HepG2 (cell line): ENCODE measurements around the gene IL1A. TPM values are rescaled to one million over a fixed set of nuclear protein-coding genes. Genes with fewer than 3 reads are reported as not detected.
A peak's percentile ranks its signal among the peaks of the same experiment; 100 is the strongest.

Experiments
- HOXA3 ChIP-seq: sonication (generic); formaldehyde crosslinking; IDR thresholded peaks from 2 replicates; pipeline ENCODE4 v1.5.0; 2020; ENCODE audit warnings: missing genetic modification reagents
- KLF13 ChIP-seq: sonication (generic); formaldehyde crosslinking; IDR thresholded peaks from 2 replicates; pipeline ENCODE4 v1.4.0; 2020; ENCODE audit warnings: mild to moderate bottlenecking, missing genetic modification reagents
- MATR3 ChIP-seq: sonication (generic); formaldehyde crosslinking; IDR thresholded peaks from 2 replicates; pipeline ENCODE4 v1.4.0; 2020; ENCODE audit warnings: missing genetic modification reagents
- NR2C2 ChIP-seq: sonication (generic); formaldehyde crosslinking; IDR thresholded peaks from 2 replicates; pipeline ENCODE4 v1.4.0; 2020; ENCODE audit warnings: missing genetic modification reagents, mild to moderate bottlenecking, moderate library complexity, borderline replicate concordance
- PBX2 ChIP-seq: IDR thresholded peaks from 2 replicates; pipeline ENCODE4 v1.6.1; 2016; ENCODE audit warnings: control low read depth
- SETDB1 ChIP-seq: sonication (generic); formaldehyde crosslinking; IDR thresholded peaks from 2 replicates; pipeline ENCODE4 v1.5.1; 2020; ENCODE audit warnings: missing genetic modification reagents, mild to moderate bottlenecking, borderline replicate concordance
- SMAD1 ChIP-seq: sonication (generic); formaldehyde crosslinking; IDR thresholded peaks from 2 replicates; pipeline ENCODE4 v1.4.0; 2020; ENCODE audit warnings: missing genetic modification reagents, low read depth, mild to moderate bottlenecking, borderline replicate concordance
- SMARCC2 ChIP-seq: fragments of 450-650 bp; IDR thresholded peaks from 2 replicates; pipeline ENCODE4 v1.6.1; 2017; ENCODE audit warnings: antibody characterized with exemption, mild to moderate bottlenecking
- TFDP1 ChIP-seq: IDR thresholded peaks from 2 replicates; pipeline ENCODE4 v1.6.1; 2016; ENCODE audit warnings: missing compliant biosample characterization, missing genetic modification reagents, borderline replicate concordance
- ZBTB39 ChIP-seq: sonication (generic); formaldehyde crosslinking; IDR thresholded peaks from 2 replicates; pipeline ENCODE4 v1.5.0; 2020; ENCODE audit warnings: missing genetic modification reagents
- ZBTB46 ChIP-seq: sonication (generic); formaldehyde crosslinking; IDR thresholded peaks from 2 replicates; pipeline ENCODE4 v1.4.0; 2020; ENCODE audit warnings: mild to moderate bottlenecking, missing genetic modification reagents, borderline replicate concordance
- ZMAT3 ChIP-seq: sonication (generic); formaldehyde crosslinking; conservative IDR thresholded peaks from 2 replicates; pipeline ENCODE4 v1.7.0; 2021; ENCODE audit warnings: missing genetic modification reagents
- ZMAT5 ChIP-seq: sonication (generic); formaldehyde crosslinking; IDR thresholded peaks from 2 replicates; pipeline ENCODE4 v1.5.0; 2020; ENCODE audit warnings: mild to moderate bottlenecking, low read depth, missing genetic modification reagents, borderline replicate concordance
- ZNF446 ChIP-seq: sonication (generic); formaldehyde crosslinking; IDR thresholded peaks from 2 replicates; pipeline ENCODE4 v1.5.0; 2020; ENCODE audit warnings: mild to moderate bottlenecking, missing genetic modification reagents
- ZNF543 ChIP-seq: sonication (generic); formaldehyde crosslinking; IDR thresholded peaks from 2 replicates; pipeline ENCODE4 v1.4.0; 2020; ENCODE audit warnings: mild to moderate bottlenecking, missing genetic modification reagents
- ZNF572 ChIP-seq: sonication (generic); formaldehyde crosslinking; IDR thresholded peaks from 2 replicates; pipeline ENCODE4 v1.5.1; 2020; ENCODE audit warnings: mild to moderate bottlenecking, missing genetic modification reagents
- ZSCAN29 ChIP-seq: sonication (generic); formaldehyde crosslinking; conservative IDR thresholded peaks from 2 replicates; pipeline ENCODE4 v1.4.0; 2020; ENCODE audit warnings: mild to moderate bottlenecking, missing genetic modification reagents
- ZSCAN30 ChIP-seq: sonication (generic); formaldehyde crosslinking; IDR thresholded peaks from 2 replicates; pipeline ENCODE4 v1.5.0; 2020; ENCODE audit warnings: mild to moderate bottlenecking, missing genetic modification reagents
- polyA plus RNA-seq, 8 experiments: library from polyadenylated mRNA; depleted of rRNA in 3 of 8; stranded (reverse) in 7 of 8; unstranded in 1 of 8; fragments of >200 nt; fragmentation: Illumina TruSeq in 4 of 8; extraction: Trizol in 4 of 8; gene quantifications; 2 replicates each; pipeline versions ENCODE4 v1.2.1 to v1.2.3, GENCODE V29; 2011 to 2016; ENCODE audit warnings: low read depth in 4 of 8, missing spikeins in 1 of 8, mixed read lengths in 1 of 8; ENCODE audit not compliant: insufficient read depth in 1 of 8
- total RNA-seq, 5 experiments: library from RNA; depleted of rRNA; stranded (reverse); fragments of >200 nt; fragmentation: Illumina TruSeq; extraction: Trizol; gene quantifications; 2 replicates each; pipeline ENCODE4 v1.2.3, GENCODE V29; 2016; ENCODE audit warnings: low read depth in 1 of 5

IL1A gene
- total and polyA plus RNA-seq, 2 of the 13 experiments (the other 11 are each of a cell fraction or from before 2014, with no cell fraction given): not detected

GRCh38 chr2:112724591-112725525 lies 59.4 kb downstream of the IL1A start (continued):
- TF ChIP-seq NR2C2 (CRISPR knock-in tag) (no peak), ZSCAN30 (no peak), ZNF543 (CRISPR knock-in tag) (no peak), ZNF572 (CRISPR knock-in tag) (no peak), HOXA3 (CRISPR knock-in tag) (no peak; the same call in 1 of the 2 replicates), KLF13 (CRISPR knock-in tag) (no peak), ZMAT5 (CRISPR knock-in tag) (no peak), TFDP1 (CRISPR knock-in tag) (no peak), SETDB1 (CRISPR knock-in tag) (0 out of 2 replicates have a peak, but pooled peaks have one; percentile 34), ZNF446 (no peak), SMARCC2 (no peak), MATR3 (CRISPR knock-in tag) (no peak), ZSCAN29 (CRISPR knock-in tag) (no peak), ZMAT3 (CRISPR knock-in tag) (no peak), PBX2 (no peak), SMAD1 (no peak; the same call in 1 of the 2 replicates), ZBTB46 (CRISPR knock-in tag) (no peak), ZBTB39 (CRISPR knock-in tag) (no peak)
